Measurements from ENCODE around the gene IL12RB2.

- TF ChIP-seq EZH2 (IDR thresholded peaks at IDR 0.05; ENCODE audit: insufficient read depth, poor library complexity, severe bottlenecking): no peak
- no peak for TF ChIP-seq EZH2phosphoT487 (IDR thresholded peaks at IDR 0.05; ENCODE audit: insufficient read depth, low read depth)
These were observed 9.2 kb downstream of the IL12RB2 start for GRCh38 chr1:67316918-67317317.
